ENCODE results near the gene GCNT3. TPM values are rescaled to one million over a fixed set of nuclear protein-coding genes. Genes with fewer than 3 reads are reported as not detected.

Gene GCNT3
- total RNA-seq, 1 experiment from 2014 or later: 0.20 TPM

- peaks cover 15% of the 10 kb centered on the region for H3K36me3 Mint-ChIP-seq
- no peak overlapping the region for H3K4me3 Mint-ChIP-seq
- DNase-seq (ENCODE audit: low spot score) (no peak), ATAC-seq (no peak)
- ChIA-PET POLR2A (no interaction called here), CTCF (interaction anchor here (2.9 kb wide), 1 partner anchor 77 kb away, joined by 9 read pairs; no protein-coding TSS in a partner anchor)
- peaks cover 10% of the 10 kb centered on the region for H3K4me1 Mint-ChIP-seq
- H3K9me3 Mint-ChIP-seq: peaks cover 44% of the 10 kb centered on the region
- TF ChIP-seq, protein P1, sequence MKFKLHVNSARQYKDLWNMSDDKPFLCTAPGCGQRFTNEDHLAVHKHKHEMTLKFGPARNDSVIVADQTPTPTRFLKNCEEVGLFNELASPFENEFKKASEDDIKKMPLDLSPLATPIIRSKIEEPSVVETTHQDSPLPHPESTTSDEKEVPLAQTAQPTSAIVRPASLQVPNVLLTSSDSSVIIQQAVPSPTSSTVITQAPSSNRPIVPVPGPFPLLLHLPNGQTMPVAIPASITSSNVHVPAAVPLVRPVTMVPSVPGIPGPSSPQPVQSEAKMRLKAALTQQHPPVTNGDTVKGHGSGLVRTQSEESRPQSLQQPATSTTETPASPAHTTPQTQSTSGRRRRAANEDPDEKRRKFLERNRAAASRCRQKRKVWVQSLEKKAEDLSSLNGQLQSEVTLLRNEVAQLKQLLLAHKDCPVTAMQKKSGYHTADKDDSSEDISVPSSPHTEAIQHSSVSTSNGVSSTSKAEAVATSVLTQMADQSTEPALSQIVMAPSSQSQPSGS (CRISPR knock-in tag; IDR thresholded peaks at IDR 0.05; ENCODE audit: borderline replicate concordance, low read depth): no peak
- TF ChIP-seq ETV6 (CRISPR knock-in tag; IDR thresholded peaks at IDR 0.05): no peak
- no peak for TF ChIP-seq ATF1 (CRISPR knock-in tag; IDR thresholded peaks at IDR 0.05)
- no peak for TF ChIP-seq AR (CRISPR knock-in tag; IDR thresholded peaks at IDR 0.05)
- peaks cover 4% of the 10 kb centered on the region; the same call in 1 of the 2 replicates for H3K27me3 Mint-ChIP-seq (ENCODE audit: low read depth)
- H3K27ac Mint-ChIP-seq: no peak overlapping the region
Measured at GRCh38 chr15:59605994-59606393, 5.6 kb upstream of the GCNT3 start.

DNA sequence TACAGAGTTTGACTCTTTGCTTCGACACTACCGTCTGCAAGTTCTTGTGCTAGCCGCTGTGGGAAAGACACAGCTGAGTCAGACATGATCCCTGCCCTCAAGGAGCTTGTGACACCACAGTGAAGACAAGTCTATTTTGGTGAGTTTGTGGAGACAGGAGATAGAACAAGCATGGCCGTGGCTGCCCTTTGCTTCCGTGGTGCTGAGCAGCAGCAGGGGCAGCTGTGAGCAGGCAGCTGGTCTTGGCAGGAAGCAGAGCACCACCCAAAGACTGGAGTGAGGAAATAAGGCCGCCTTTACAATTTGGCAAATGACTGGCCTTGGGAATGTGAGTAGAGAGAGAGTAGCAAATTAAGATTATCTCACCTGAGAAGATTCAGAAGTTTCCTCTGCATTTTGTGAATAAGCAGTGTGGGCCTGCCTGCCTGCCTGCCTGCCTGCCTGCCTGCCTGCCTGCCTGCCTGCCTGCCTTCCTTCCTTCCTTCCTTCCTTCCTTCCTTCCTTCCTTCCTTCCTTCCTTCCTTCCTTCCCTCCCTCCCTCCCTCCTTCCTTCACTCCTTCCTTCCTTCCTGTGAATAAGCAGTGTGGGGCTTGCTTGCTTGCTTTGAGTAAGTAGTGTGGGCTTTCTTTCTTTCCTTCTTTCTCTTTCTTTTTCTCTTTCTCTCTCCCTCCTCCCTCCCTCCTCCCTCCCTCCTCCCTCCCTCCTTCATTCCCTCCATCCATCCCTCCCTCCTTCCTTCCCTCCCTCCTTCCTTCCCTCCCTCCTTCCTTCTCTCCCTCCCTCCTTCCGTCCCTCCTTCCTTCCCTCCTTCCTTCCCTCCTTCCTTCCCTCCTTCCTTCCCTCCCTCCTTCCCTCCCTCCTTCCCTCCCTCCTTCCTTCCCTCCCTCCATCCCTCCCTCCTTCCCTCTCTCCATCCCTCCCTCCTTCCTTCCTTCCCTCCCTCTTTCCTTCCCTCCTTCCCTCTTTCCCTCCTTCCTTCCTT lies 1.6 kb upstream of the GCNT3 start:
- TF ChIP-seq GTF2I (CRISPR knock-in tag; conservative IDR thresholded peaks at IDR 0.05) (no peak), SOX15 (CRISPR knock-in tag; IDR thresholded peaks at IDR 0.05) (no peak), MLX (CRISPR knock-in tag; IDR thresholded peaks at IDR 0.05) (no peak), SMAD3 (CRISPR knock-in tag; IDR thresholded peaks at IDR 0.05; ENCODE audit: borderline replicate concordance) (no peak), TP53 (CRISPR knock-in tag; IDR thresholded peaks at IDR 0.05) (no peak), ZNF396 (CRISPR knock-in tag; IDR thresholded peaks at IDR 0.05; ENCODE audit: borderline replicate concordance) (no peak)
- TF ChIP-seq, protein P2, sequence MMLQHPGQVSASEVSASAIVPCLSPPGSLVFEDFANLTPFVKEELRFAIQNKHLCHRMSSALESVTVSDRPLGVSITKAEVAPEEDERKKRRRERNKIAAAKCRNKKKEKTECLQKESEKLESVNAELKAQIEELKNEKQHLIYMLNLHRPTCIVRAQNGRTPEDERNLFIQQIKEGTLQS (CRISPR knock-in tag; conservative IDR thresholded peaks at IDR 0.05): no peak
- TF ChIP-seq, protein P3, sequence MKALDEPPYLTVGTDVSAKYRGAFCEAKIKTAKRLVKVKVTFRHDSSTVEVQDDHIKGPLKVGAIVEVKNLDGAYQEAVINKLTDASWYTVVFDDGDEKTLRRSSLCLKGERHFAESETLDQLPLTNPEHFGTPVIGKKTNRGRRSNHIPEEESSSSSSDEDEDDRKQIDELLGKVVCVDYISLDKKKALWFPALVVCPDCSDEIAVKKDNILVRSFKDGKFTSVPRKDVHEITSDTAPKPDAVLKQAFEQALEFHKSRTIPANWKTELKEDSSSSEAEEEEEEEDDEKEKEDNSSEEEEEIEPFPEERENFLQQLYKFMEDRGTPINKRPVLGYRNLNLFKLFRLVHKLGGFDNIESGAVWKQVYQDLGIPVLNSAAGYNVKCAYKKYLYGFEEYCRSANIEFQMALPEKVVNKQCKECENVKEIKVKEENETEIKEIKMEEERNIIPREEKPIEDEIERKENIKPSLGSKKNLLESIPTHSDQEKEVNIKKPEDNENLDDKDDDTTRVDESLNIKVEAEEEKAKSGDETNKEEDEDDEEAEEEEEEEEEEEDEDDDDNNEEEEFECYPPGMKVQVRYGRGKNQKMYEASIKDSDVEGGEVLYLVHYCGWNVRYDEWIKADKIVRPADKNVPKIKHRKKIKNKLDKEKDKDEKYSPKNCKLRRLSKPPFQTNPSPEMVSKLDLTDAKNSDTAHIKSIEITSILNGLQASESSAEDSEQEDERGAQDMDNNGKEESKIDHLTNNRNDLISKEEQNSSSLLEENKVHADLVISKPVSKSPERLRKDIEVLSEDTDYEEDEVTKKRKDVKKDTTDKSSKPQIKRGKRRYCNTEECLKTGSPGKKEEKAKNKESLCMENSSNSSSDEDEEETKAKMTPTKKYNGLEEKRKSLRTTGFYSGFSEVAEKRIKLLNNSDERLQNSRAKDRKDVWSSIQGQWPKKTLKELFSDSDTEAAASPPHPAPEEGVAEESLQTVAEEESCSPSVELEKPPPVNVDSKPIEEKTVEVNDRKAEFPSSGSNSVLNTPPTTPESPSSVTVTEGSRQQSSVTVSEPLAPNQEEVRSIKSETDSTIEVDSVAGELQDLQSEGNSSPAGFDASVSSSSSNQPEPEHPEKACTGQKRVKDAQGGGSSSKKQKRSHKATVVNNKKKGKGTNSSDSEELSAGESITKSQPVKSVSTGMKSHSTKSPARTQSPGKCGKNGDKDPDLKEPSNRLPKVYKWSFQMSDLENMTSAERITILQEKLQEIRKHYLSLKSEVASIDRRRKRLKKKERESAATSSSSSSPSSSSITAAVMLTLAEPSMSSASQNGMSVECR (CRISPR knock-in tag; IDR thresholded peaks at IDR 0.05; ENCODE audit: borderline replicate concordance): no peak
- TF ChIP-seq, protein P4, sequence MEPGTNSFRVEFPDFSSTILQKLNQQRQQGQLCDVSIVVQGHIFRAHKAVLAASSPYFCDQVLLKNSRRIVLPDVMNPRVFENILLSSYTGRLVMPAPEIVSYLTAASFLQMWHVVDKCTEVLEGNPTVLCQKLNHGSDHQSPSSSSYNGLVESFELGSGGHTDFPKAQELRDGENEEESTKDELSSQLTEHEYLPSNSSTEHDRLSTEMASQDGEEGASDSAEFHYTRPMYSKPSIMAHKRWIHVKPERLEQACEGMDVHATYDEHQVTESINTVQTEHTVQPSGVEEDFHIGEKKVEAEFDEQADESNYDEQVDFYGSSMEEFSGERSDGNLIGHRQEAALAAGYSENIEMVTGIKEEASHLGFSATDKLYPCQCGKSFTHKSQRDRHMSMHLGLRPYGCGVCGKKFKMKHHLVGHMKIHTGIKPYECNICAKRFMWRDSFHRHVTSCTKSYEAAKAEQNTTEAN (CRISPR knock-in tag; IDR thresholded peaks at IDR 0.05): no peak
- ATAC-seq (0 out of 2 replicates have a peak, but pooled peaks have one; percentile 34), DNase-seq (ENCODE audit: low spot score) (no peak)
- POLR2A ChIA-PET: no interaction called here
- Mint-ChIP-seq H3K27me3 (ENCODE audit: low read depth) (peaks cover 14% of the 10 kb centered on the region), H3K4me3 (no peak overlapping the region), H3K4me1 (peaks cover 10% of the 10 kb centered on the region), H3K27ac (no peak overlapping the region; the same call in 1 of the 2 replicates), H3K9me3 (peaks cover 11% of the 10 kb centered on the region), H3K36me3 (peaks cover 2% of the 10 kb centered on the region; the same call in 1 of the 2 replicates)
- CTCF ChIA-PET: interaction anchor here (0.6 to 0.9 kb wide), 2 partner anchors 77 to 309 kb away, joined by 3 to 4 read pairs; no protein-coding TSS in a partner anchor
